MCF 10A (cell line): ENCODE measurements around the gene KIFC1. TPM values are rescaled to one million over a fixed set of nuclear protein-coding genes. Genes with fewer than 3 reads are reported as not detected.

ENCODE experiments used
- BruUV-seq: library from RNA; stranded (reverse); fragments of 400-500 nt; replicated peaks from 2 replicates; lab custom pipeline; 2021; lab: Mats Ljungman, UMichigan
- CTCF ChIA-PET: fragments of 300-600 bp; sonication (Branson Sonifier 250); formaldehyde crosslinking; extraction: SDS; loops from one replicate; lab custom pipeline; 2021; ENCODE audit warnings: antibody characterized with exemption, inconsistent platforms; lab: Yijun Ruan, JAX
- POLR2A ChIA-PET: fragments of 300-600, 350-650 bp; sonication (Branson Sonifier 250); formaldehyde crosslinking; extraction: SDS; loops from one replicate; lab custom pipeline; 2020; ENCODE audit warnings: antibody characterized with exemption, inconsistent platforms; lab: Yijun Ruan, JAX
- DNase-seq: peaks from one replicate; pipeline ENCODE4 v3.0.0-alpha.2; 2018; ENCODE audit not compliant: unreplicated experiment
- H3K27ac Mint-ChIP-seq: one replicate; pipeline ENCODE4 v1.8.0; 2022; ENCODE audit warnings: mild to moderate bottlenecking, low read depth, mixed read lengths; ENCODE audit not compliant: unreplicated experiment
- H3K27me3 Mint-ChIP-seq: one replicate; pipeline ENCODE4 v1.8.0; 2022; ENCODE audit warnings: mixed read lengths; ENCODE audit not compliant: insufficient read depth, unreplicated experiment
- H3K36me3 Mint-ChIP-seq: one replicate; pipeline ENCODE4 v1.8.0; 2022; ENCODE audit warnings: mild to moderate bottlenecking, moderate library complexity, mixed read lengths; ENCODE audit not compliant: insufficient read depth, unreplicated experiment
- H3K4me1 Mint-ChIP-seq: one replicate; pipeline ENCODE4 v1.8.0; 2022; ENCODE audit warnings: mixed read lengths; ENCODE audit not compliant: insufficient read depth, unreplicated experiment
- H3K4me3 Mint-ChIP-seq: one replicate; pipeline ENCODE4 v1.8.0; 2022; ENCODE audit warnings: mild to moderate bottlenecking, moderate library complexity, mixed read lengths; ENCODE audit not compliant: unreplicated experiment
- H3K9me3 Mint-ChIP-seq: one replicate; pipeline ENCODE4 v1.8.0; 2022; ENCODE audit warnings: mixed read lengths; ENCODE audit not compliant: unreplicated experiment
- intact Hi-C: fragments of 100-400 bp; cut with micrococcal nuclease; formaldehyde crosslinking; loops from 2 replicates; pipeline ENCODE4 v1.14.1; 2022
- total RNA-seq: library from RNA; stranded (reverse); gene quantifications from 2 replicates; pipeline ENCODE4 v1.2.3, GENCODE V29; 2022
- TF ChIP-seq, protein P1 (sequence below): fragments of 200-600 bp; IDR thresholded peaks from one replicate; pipeline ENCODE4 v1.8.0; 2022; ENCODE audit warnings: antibody characterized with exemption, mild to moderate bottlenecking; ENCODE audit not compliant: unreplicated experiment

The KIFC1 gene
- total RNA-seq, 1 experiment from 2014 or later = 27.1 TPM

DNA sequence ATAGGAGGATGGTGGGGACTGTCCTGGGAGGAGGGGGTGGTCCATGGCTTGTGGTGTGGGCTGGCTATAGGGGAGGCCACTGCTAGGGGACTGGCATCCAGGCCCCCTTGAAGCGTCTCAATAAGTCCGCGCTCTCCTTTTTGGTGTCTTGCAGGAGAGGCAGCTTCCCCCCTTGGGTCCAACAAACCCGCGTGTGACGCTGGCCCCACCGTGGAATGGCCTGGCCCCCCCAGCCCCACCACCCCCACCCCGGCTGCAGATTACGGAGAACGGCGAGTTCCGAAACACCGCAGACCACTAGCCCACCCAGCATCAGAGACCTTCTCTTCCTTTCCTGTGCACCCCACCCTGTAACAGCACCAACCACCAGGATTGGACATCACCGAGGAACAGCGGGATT, 60.0 kb downstream of the KIFC1 start:
- no peak for DNase-seq
- H3K4me3 Mint-ChIP-seq = no peak overlapping the region
- H3K27ac Mint-ChIP-seq = no peak overlapping the region
- ChIA-PET POLR2A (no interaction called here), CTCF (no interaction called here)
- H3K4me1 Mint-ChIP-seq = peaks cover 18% of the 10 kb centered on the region
- intact Hi-C loops = no loop called here
- TF ChIP-seq, protein P1, sequence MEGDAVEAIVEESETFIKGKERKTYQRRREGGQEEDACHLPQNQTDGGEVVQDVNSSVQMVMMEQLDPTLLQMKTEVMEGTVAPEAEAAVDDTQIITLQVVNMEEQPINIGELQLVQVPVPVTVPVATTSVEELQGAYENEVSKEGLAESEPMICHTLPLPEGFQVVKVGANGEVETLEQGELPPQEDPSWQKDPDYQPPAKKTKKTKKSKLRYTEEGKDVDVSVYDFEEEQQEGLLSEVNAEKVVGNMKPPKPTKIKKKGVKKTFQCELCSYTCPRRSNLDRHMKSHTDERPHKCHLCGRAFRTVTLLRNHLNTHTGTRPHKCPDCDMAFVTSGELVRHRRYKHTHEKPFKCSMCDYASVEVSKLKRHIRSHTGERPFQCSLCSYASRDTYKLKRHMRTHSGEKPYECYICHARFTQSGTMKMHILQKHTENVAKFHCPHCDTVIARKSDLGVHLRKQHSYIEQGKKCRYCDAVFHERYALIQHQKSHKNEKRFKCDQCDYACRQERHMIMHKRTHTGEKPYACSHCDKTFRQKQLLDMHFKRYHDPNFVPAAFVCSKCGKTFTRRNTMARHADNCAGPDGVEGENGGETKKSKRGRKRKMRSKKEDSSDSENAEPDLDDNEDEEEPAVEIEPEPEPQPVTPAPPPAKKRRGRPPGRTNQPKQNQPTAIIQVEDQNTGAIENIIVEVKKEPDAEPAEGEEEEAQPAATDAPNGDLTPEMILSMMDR = no peak
- H3K27me3 Mint-ChIP-seq = no peaks in the 10 kb centered on the region
- BruUV-seq = no TSS peak
- H3K9me3 Mint-ChIP-seq = no peaks in the 10 kb centered on the region
- H3K36me3 Mint-ChIP-seq = peaks cover 22% of the 10 kb centered on the region

DNA sequence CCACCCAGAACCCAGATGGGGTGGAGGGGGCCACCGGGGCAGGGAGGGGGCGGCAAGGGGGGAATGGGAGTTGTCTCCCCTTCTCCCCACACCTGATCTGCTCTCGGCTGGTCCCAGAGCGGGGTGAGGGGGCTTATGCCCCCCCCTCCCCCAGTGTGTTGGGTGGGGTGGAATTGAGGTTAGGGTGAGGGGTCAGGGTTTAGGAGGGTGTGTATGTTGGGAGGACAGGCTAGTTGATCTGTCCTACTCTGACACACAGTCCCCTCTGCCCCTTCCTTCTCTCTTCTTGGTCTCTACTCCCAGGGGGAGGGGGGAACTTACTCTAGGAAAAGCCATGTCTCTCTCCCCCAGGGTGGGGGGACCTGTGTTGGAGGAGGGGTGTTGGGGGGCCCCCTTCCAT, 60.9 kb downstream of the KIFC1 start:
- Mint-ChIP-seq H3K4me1 (peaks cover 22% of the 10 kb centered on the region), H3K27me3 (no peaks in the 10 kb centered on the region), H3K36me3 (peaks cover 29% of the 10 kb centered on the region), H3K4me3 (peak overlapping the region; percentile 89), H3K9me3 (no peaks in the 10 kb centered on the region), H3K27ac (no peak overlapping the region)
- no TSS peak for BruUV-seq
- ChIA-PET CTCF (no interaction called here), POLR2A (interaction anchor here (2.9 kb wide), 1 partner anchor 27 kb away, joined by 23 read pairs; no protein-coding TSS in a partner anchor)
- no peak for DNase-seq
- intact Hi-C loops = no loop called here
- TF ChIP-seq, protein P1 = no peak

DNA sequence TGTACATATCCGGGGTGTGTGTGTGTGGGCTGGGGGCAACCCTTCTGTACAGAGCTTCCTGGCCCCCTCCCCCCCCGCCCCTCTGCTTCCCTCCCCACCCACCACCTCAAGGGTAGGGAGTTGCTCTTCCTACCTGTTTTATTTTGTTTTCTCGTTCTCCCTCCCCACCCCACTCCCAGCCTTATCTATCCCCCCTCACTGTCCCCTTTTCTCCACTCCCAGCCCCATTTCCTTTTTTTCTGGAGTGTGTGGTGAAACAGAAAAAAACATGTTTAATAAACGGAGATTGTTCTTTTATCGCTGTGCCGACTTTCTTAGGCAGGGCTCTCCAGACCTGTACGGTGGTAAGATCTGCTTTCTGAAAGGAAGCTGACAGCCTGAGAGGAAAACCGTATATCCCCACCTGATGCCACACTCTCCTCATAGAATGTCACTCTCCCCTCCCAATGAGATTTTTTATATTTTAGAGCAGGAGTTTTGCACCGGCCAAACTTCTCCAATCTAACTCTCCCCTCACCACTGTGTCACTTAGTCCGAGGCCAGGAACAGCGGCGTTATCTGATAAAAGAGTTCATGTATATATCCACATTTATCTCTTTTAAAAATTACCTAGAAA, 61.9 kb downstream of the KIFC1 start:
- intact Hi-C loops = loop anchor here (1.0 kb wide), 1 partner anchor 126 kb away; no protein-coding TSS in a partner anchor
- peaks cover 21% of the 10 kb centered on the region for H3K36me3 Mint-ChIP-seq
- H3K4me1 Mint-ChIP-seq = peaks cover 22% of the 10 kb centered on the region
- peak overlapping the region; percentile 72 for H3K27ac Mint-ChIP-seq
- TF ChIP-seq, protein P1 = no peak
- POLR2A ChIA-PET = interaction anchor here (0.5 to 3.1 kb wide), 28 partner anchors 9 to 828 kb away, joined by 3 to 23 read pairs (median 4); partner anchors contain the start of genes BAK1, CUTA, ITPR3 and RGL2
- H3K4me3 Mint-ChIP-seq = peak overlapping the region; percentile 89
- CTCF ChIA-PET = interaction anchor here (0.5 to 0.6 kb wide), 3 partner anchors 16 to 478 kb away, joined by 3 to 4 read pairs (median 3); no protein-coding TSS in a partner anchor
- no peaks in the 10 kb centered on the region for H3K27me3 Mint-ChIP-seq
- DNase-seq = no peak
- BruUV-seq = no TSS peak
- H3K9me3 Mint-ChIP-seq = no peaks in the 10 kb centered on the region

DNA sequence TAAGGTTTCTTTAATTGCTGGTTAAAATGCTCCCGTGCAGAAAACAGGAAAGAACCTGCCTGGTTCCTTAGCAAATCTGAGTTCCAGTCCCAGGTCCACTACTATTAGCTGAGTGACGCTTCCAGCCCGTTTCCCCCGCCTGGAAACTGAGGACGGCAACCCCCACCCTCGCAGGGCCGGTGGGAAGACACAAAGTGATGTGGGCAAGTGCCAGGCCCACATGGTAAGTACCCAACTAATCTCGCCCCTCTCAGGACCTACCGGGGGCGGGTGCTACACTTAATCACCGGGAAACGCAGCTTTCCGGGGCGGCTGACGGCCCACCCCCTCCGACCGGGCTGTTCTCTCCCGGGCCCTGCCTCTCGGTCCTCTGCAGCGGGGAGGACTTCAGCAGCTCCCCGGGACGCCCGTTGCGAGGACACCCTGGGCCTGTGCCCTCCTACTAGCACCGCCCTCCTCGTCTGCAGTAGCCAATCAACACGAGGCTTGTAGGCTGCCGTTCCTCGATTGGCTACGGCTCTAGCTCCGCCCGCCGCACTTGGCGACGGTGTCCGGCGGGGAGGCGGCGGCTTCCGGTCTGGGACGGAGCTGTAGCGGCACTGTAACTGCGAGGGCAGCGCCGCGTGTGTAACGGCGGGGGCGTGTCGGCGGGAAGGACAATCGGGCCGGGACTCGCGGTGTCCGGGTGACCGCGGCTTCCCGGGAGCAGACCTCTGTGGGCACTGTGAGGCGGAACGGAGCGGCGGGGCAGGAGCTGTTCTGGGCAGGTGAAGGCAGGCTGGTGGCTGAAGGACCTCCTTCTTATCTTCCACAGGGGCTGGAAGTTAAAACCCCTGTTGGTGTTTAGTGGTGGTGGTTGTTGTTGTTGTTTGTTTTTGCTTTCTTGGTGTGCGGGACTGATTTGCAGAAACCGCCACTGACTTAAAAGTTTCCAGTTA, 62.7 kb downstream of the KIFC1 start, which contains the start of gene ZBTB9:
ZBTB9 (plus strand) TSS at position 568 of the 938 bp plus-strand sequence. CDS start 525 bp downstream, outside the sequence.
- Mint-ChIP-seq H3K9me3 (no peaks in the 10 kb centered on the region), H3K4me3 (peak within 1 kb of the TSS; percentile 89), H3K27ac (peak within 1 kb of the TSS; percentile 72), H3K36me3 (peaks cover 16% of the 10 kb centered on the region), H3K4me1 (peaks cover 22% of the 10 kb centered on the region), H3K27me3 (no peaks in the 10 kb centered on the region)
- TF ChIP-seq, protein P1 = no peak
- DNase-seq = peak; percentile 95
- POLR2A ChIA-PET = interaction anchor here (0.6 to 3.1 kb wide), 39 partner anchors 9 to 971 kb away, joined by 3 to 23 read pairs (median 4); partner anchors contain the start of genes BAK1, CUTA, ITPR3 and RGL2
- BruUV-seq = TSS peak; percentile 95
- intact Hi-C loops = loop anchor here (1.0 kb wide), 1 partner anchor 125 kb away; no protein-coding TSS in a partner anchor
- CTCF ChIA-PET = interaction anchor here (0.5 to 1.6 kb wide), 6 partner anchors 15 to 477 kb away, joined by 3 to 6 read pairs (median 3); no protein-coding TSS in a partner anchor
